Middle frontal gyrus (tissue), 1 donor: ENCODE results near the gene EMILIN2.

Experiments
- DNase-seq: peaks from one replicate; pipeline ENCODE4 v3.0.0-alpha.2; 2015; ENCODE audit warnings: low spot score; ENCODE audit errors: extremely low spot score

Gene EMILIN2

DNA sequence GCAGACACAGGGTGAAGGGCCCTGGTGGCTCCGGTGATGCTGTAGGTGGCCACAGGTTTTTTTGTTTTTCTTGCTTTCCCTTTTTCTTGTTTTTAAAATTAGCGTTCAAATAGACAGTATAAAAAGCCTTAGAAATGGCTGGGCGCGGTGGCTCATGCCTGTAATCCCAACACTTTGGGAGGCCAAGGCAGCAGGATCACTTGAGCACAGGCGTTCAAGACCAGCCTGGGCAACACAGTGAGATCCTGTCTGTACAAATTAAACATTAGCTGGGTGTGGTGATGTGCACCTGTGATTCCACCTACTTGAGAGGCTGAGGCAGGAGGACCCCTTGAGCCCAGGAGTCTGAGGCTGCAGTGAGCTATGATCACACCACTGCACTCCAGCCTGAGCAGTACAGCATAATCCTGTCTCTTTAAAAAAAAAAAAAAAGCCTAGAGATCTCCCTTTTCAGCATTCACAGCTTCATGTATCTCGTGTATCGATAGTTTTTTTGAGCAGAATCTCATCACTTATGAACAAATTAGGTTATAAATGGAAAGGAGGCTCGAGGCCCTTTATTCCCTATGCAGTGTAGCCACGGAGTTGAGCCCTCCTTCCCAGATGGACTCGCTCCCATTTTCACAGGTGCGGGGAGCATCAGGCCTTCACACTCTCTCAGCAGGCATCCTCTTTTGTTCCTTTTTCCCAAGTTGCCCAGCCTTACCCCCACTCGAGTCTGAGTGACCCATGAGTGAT lies 50.8 kb downstream of the EMILIN2 start:
- no peak for DNase-seq

GRCh38 chr18:2898186-2898640 lies 51.4 kb downstream of the EMILIN2 start:
- no peak for DNase-seq

DNA sequence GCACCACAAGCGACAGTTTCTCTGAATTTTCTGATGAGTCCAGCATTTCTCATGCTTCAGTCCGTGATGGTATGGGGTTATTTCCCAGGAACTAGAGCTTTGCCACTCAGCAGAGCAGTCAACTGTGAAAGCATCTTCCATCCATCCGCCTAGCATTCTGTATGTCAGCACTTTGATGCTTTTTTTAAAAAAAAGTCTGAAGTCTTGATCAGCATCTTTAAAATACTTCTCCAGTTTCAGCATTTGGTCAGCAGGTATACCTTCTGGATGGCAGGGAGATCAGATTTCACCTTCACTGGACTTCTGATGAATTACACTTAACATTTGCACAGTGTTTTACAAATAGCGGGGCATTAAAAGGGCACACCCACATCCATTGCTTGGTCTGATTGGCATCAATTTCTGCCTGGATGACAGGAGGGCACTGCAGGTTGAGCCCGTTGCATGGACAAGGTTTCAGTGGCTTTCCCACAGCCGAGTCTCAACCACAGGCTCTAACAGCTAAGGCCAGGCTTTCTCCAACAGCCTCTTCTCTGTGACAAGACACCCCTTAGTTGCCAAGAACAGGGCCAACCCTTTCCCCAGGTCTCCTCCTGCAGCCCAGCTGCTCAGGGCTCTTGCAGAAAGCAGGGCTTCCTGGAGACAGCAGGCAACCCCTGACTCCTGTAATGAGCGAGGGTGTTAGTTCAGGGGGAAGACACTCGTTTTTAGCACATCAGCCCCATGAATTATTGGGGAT lies 54.0 kb downstream of the EMILIN2 start:
- no peak for DNase-seq

DNA sequence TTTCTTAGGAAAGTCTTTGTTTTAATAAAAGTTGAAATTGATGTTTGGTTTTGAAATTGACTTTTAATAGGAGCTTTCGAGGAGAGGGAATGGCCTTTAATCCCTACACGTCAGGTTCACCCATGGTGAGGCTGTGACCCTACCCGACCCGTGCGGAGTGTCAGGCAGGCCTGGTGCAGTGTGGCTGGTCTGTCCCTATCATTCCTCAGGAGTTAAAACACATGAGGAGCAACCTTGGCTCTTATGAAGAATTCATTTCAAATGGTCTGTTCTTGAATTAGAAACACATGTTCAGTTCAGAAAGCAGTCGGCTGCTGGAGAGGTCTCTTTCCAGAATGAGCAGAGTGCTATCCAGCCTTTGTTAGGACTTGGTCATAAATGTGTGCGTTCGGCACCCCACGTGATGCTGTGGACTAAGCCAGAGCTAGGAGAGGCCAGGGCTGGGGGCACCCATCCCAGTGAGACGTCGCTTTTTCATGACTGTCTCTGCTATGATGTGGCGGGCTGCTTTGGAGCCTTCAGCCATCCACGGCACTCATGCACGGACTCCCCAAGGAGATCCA lies 54.7 kb downstream of the EMILIN2 start:
- no peak for DNase-seq

DNA sequence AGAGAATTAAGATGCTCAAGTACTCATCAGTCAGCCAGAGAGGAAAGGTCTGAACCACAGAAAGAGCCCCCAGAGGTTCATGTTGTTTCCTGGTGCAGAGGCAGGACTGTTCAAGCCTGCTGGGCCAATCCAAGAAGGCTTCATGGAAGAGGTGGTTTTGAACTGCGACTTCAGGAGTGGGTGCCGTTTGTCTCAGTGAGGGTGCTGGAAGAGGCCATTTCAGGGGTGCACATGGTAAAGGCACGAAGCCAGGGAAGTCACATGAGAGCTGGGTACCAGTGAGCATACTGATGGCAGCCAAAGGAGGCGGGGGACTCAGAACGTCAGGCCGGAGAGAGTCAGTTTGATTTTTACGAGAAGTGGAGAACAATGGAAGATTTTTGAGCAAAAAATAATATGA lies 55.5 kb downstream of the EMILIN2 start:
- DNase-seq: no peak

- no peak for DNase-seq
Measured at GRCh38 chr18:2903006-2903405, 56.2 kb downstream of the EMILIN2 start.

GRCh38 chr18:2905854-2906703 lies 59.3 kb downstream of the EMILIN2 start:
- DNase-seq: no peak

- DNase-seq: no peak
Measured at GRCh38 chr18:2906704-2907549, 60.1 kb downstream of the EMILIN2 start.

DNA sequence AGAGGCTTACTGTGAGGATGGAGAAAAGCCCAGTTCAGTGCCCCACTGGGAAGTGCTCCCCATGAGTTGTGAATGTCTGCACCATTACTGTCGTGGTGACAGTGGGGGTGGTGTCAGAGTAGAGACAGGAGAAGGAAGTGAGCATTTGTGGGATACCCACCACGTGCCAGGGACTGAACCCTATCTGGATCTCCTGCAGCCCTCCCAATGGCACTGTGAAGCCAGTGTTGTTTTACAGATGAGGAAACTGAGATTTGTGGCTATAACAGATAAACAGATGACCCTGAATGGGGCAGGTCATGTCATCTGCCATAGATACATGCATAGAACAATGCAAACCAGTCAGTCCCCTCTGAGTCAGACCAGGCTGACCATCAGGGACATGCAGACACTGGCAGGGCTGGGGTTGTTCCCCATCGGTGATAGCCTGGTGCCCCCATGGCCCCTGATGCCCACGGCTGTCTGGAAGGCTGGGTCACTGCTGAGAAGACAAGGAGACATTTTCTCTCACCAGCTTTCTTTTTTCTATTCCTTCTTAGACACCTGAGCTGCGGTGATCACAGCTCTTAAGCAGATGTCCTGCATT lies 60.8 kb downstream of the EMILIN2 start:
- no peak for DNase-seq

DNA sequence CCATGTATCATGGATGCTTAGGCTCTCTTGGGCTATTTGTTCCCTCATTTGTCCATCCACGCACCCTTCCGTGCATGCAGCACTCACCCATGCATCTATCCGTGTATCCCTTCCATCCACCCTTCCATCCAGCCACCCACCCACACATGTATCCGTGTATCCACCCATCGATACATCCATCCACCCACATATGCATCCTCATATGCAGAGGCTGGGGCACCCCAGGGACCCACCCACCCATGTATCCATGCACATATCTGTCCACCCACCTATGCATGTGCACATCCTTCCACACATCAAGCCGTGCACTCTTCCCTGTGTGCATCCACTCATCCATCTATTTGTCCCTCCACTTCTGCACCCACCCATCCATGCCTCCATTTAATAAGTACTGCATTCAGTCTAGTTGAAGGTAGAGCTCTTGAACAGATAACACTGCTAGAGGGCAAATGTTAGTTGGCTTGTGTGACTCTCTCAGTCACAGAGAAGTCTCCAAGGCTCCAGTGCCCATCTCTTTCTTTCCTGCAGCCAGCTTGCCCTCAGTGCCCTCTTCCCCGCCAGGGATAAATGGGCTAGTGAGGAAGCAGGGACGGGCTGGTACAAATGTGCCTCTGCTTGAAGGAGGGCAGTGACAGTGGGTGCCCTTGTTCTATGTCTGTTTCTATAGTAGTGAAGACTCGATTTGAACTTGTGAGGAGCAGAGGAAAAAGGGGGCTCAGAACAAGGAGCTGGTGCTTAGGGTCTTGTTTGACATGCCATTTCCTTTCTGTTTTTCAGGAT lies 61.5 kb downstream of the EMILIN2 start:
- DNase-seq: no peak

GRCh38 chr18:2908946-2909335 lies 62.1 kb downstream of the EMILIN2 start:
- DNase-seq: no peak

GRCh38 chr18:2909431-2910140 lies 62.8 kb downstream of the EMILIN2 start:
- DNase-seq: no peak

DNA sequence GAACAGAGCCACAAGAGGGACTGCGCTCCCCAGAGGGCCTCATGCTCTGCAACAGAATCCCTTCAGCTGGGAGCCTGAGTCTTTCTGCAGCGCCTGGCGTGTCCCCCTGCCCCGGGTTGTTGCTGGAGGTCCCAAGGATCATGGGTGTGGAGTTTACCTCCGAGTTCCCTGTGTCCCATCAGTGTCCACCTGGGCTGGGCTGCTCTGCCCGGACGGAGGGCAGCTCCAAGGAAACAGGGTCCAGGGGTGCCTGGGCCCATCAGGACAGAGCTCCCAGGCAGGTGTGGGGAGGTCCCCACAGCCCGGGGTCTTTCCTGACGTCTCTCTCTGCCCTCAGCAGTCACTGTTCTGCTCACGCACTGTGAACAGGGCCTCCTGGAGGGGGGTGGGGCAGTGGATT lies 63.5 kb downstream of the EMILIN2 start:
- DNase-seq: no peak

GRCh38 chr18:2910751-2911425 lies 64.1 kb downstream of the EMILIN2 start:
- no peak for DNase-seq

DNA sequence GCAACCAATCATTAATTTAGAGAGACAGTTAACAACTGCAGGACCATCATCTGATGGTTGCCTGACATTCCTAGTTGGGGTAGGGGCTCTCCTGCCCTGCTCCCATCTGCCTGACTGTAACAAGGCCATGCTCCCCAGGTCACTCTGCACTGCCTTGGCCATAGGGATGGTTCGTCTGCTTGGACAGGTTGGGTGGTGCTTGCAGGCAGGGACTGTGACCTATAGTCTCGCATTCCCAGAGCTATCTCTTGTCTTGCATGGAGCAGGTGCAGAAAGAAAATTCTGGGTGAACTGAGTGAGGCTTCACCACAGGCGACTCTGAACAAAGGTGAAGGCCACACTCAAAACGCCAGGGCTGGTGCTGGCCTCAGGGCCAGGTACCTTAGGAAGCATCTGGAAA lies 64.7 kb downstream of the EMILIN2 start:
- no peak for DNase-seq

- DNase-seq: no peak
Measured at GRCh38 chr18:2912357-2913299, 65.8 kb downstream of the EMILIN2 start.

GRCh38 chr18:2913398-2914005 lies 66.7 kb downstream of the EMILIN2 start:
- no peak for DNase-seq
